M059J (cell line): ENCODE results near the gene TMEM100. TPM values are rescaled to one million over a fixed set of nuclear protein-coding genes. Genes with fewer than 3 reads are reported as not detected.

Source experiments
- DNase-seq: peaks from one replicate; pipeline ENCODE4 v3.0.0-alpha.2; 2012; ENCODE audit warnings: low read depth
- total RNA-seq: library from RNA; depleted of rRNA; stranded (reverse); fragments of >200 nt; shearing (Covaris generic); gene quantifications from 2 replicates; pipeline ENCODE4 v1.2.3, GENCODE V29; 2014

Gene TMEM100
- total RNA-seq, 1 experiment from 2014 or later: 0.22 TPM

DNA sequence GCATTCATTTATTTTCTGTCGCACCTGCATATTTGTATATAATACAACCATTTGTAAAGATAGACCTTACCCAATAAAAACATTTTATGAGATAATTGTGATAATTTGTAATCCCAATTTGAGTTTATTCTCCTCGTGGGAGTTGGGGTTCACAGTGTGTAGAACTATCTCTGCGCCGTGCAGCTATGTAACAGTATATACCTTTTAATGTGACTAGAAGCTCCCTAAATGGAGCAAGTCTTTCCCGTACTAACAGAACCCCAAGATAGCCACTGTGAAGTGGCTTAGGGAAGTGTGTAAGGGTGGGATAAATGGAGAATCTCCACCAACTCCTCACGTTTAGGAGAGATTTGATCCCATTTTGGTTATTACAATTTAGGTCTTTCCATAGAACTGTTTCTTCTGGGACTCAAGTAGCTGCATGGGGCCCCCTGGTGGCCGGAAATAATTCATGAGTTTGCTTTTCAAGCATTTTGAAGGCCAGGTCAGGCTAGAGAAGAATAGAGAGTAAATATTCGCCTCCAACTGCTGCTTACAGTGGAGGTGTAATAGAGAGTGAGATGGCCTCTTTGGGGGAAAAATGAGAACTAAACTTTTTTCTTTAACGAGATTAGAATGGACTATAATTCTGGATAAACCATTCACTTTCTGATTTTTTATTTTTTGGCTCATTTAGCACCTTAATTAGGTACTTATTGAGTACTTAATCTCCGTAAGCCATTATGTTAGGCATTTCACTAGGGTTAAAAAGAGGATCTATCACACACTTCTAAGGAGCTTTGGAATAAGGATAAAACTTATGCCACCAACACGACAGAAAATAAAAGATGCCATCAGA, 4.5 kb downstream of the TMEM100 start:
- peak; percentile 66 for DNase-seq

DNA sequence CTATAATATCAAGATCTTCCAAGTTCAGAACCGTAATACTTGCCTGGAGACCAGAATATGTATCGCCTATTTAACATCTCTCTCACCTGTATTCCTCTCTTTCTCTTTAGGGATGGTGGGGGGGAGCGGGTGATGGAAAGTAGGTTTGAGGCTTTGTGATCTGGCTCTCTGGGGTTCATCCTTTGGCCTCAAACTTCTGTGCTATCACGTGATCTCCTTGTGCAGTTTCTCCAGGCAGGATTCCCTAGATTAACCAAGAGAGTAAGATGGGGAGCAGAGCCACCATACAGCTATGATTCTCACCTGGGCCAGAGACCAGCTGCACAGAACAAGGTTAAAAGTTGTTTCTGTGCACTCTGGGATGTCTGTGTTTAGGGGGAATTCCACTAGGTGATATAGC, 5.2 kb downstream of the TMEM100 start:
- DNase-seq: no peak

DNA sequence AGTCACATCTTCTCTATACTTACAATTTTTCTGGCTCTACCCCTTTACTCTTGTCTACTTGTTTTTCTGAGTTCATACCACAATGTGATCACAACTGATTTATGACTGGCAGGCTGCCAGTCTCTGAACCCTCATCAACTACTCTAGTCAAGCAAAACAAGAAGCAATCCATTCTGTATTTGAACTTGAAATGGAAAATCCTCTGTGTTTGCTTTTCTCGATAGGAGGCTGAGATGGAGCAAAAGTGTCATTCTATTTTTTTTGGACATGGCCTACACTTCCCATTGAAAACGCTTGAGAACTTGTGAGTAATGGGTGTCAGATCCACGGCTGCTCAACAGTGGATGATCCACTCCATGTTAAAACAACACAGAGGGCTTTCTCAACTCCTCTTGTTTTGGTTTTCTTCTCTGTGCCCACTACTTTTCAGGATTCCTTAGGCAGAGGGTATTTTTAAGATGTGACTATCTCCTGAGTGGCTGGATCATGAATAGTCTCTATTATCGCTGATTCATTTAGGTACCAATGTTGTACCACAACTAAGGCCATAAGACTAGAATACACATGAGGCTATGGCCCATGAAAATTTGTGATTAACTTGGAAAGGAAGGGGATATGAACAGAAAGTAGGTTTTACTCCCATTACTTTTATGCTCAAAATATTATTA, 11.7 kb downstream of the TMEM100 start:
- no peak for DNase-seq

DNA sequence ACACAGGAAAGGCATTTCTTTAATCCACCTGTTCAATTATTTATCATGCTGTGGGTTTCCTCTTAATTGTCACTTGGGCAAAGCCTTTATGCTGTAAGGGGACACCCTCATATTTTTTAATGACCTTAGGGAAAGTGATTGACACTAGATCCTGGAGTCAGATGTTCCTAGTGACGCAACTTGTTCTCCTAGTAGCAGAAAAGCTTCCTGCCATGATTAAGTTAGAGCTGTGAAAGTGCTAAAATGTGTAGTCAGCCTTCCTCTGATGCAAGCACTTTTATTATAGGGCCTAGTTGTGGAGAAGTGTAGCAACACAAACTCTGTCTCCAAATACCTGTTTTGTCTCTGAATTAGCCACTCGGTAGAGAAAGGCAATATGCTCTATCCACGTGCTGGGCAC, 12.3 kb downstream of the TMEM100 start:
- no peak for DNase-seq

DNA sequence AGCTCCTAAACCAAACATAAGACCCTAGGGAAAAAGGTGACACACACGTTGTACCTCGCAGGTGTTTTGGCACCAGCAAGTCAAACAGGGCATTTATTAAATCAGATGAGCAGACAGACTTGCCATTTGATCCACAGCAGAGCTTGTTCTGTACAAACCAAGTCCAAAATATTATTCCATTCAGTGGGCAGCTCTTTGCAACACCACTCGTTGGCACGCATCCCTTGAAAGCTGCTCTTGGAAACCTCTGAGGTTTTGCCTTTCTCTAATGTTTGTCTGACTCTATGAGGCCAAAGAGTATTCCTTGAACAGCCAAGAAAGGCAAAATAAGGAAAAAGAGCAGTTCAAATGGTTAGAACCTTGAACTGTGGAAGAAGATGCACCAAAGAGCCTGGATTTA, 12.7 kb downstream of the TMEM100 start:
- no peak for DNase-seq

DNA sequence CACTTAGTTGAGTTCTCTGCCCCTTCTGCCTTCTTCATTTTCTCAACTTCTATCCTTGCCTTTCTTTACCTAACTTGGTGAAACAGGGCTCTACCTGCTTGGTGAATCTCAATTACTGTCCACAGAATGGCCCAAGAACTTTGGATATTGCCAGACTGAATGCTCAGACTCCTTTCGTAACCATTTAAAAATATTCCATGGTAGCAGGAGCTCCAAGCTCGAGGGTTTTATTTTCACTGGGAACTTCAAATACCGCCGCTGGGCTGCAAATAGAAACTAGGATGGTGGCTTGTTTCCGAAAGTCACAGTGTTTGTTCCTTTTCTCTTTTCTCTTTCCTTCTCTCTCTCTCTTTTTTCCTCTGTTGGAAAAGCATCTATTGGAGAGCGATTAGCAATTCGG, 13.2 kb downstream of the TMEM100 start:
- no peak for DNase-seq

DNA sequence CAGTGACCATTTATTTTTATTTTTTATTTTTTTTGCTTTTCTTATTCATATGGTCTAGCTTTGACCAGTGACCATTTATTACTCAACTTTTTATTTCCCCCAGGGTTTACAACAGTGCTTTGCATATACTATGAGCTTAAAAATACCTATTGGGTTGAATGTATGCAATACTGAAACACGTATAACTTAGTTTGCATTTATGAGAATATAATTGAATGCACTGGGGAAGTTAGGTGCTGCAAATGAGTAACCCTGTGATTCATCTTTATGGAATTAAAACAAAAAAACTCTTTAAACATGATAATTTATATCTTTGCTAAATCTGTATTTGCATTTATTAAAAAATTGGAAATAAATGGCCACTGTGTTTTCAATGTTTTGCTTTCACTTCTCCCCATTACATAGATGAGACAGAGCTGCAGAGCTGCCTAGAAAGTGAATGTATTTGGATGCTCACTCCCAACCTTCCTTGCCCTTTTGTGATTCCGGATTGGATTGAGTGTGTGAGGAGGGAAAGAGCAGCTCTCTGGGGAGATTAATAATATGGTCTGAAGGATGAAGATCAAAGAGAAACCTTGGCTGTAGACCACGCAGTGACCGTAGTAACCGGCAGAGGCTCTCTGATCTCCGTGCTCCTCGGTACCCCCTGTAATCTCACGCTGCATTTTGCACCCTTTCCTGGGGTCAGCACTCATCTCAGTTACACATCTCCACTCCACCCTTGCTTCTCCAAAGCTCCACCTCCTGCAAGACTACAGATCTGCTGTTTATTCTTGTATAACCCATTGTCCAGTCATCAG, 14.3 kb downstream of the TMEM100 start:
- no peak for DNase-seq

- DNase-seq: no peak
Observed at GRCh38 chr17:55706808-55707773, 15.6 kb downstream of the TMEM100 start.

DNA sequence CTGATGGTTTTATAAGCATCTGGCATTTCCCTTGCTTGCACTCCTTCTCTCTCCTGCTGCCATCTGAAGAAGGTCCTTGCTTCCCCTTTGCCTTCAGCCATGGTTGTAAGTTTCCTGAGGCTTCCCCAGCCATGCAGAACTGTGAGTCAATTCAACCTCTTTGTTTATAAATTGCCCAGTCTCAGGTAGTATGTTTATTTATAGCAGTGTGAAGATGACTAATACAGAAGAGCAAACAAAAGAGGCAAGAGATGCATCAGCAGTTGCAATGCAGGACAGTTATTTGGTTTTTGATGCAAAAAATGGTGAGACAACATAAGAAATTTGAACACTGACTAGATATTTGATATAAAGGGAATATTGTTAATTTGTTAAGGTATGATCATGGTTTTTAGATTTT, 16.8 kb downstream of the TMEM100 start:
- peak; percentile 64 for DNase-seq

DNA sequence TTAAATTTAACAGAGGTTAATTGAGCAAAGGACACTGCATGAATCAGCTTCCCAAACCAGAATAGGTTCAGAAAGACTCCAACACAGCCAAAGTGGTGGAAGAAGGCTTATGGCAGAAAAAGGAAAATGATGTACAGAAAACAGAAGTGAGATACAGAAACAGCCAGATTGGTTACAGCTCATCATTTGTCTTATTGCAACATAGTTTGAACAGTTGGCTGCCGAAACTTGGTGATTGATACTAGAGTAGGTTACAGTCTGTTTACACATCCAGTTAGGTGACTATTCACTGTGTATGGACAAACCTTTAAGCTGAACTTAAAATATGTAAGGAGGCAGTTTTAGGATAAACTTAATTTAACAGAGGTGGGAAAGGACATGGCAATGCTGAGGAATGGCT, 18.3 kb downstream of the TMEM100 start:
- DNase-seq: no peak

DNA sequence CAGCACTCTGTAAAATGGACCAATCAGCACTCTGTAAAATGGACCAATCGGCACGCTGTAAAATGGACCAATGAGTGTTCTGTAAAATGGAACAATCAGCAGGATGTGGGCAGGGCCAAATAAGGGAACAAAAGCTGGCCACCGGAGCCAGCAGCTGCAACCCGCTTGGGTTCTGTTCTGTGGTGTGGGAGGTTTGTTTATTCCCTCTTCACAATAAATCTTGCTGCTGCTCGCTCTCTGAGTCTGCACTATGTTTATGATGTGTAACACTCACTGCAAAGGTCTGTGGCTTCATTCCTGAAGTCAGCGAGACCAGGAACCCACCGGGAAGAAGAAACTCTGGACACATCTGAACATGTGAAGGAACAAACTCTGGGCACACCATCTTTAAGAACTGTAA, 20.5 kb downstream of the TMEM100 start:
- DNase-seq: no peak

DNA sequence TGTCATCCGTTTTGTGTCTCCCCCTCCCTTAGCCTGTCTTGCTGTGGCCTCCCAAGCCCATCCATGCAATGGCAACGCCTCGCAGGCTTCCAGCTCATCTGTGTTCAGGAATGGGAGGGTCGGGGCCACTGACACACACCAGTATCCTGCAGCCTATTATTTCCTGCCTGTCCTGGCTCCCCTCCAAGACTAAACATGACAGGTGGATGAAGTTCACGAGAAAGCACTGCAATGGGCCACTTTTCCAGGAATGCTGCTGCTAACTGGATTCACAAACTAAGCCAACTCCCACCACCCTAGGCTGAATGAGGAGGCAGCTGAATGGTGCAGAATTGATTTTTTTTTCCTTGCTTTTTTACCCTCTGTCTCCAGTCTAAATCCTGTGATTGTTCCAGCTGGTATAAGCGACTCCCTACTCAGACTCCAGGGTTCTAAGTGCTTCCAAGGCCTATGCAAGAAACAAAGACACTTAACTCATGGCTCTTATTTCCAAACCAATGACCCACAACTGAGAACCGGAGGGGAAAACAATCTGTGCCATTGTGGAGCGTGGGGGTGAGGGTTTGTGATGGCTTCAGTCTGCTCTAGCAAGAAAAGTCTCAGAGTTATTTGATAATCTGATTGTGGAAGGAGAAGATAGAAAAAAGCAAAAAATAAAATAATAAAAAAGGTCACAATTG, 23.3 kb downstream of the TMEM100 start:
- DNase-seq: no peak

- DNase-seq: no peak
Observed at GRCh38 chr17:55694286-55694910, 28.3 kb downstream of the TMEM100 start.

DNA sequence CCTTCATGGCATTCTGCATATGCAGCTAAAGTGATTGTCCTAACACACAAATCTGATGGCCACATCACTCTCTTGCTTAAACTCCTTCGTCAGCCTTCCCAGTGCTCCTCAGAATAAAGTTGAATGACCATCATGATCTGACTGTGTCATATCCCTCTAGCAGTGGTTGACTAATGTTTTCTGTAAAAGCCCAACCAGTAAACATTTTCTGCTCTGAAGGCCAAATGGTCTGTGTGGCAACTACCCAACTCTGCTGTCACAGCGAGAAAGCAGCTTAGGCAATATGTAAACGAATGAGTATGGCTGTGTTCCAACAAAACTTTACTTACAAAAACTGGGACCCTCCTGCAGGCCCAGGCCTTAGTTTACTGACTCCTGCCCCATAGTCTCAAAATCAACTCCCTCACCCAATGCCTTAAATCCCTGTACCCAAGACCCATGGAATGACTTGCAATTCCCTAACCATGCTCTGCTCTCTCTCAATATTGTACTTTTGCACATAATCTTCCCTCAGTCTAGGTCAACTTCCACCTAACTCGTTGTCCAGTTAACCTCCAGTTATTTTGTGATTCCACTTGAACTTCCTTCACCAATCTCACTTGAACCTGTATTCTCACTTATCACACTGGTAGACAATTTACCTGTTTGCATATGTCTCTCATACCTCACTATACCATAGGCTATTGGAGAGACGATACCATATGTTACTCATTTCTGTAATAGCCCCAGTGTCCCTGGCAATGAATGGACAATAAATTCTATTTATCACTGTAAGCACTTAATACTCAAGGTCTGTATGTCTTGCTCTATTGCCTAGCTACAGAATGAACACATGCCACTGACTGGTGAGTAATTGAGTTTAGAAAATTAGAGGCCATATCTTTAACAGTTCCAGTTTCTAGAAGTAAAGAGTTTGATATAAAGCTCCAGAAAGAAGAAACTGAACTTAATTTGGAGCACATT, 29.1 kb downstream of the TMEM100 start:
- DNase-seq: peak; percentile 51

DNA sequence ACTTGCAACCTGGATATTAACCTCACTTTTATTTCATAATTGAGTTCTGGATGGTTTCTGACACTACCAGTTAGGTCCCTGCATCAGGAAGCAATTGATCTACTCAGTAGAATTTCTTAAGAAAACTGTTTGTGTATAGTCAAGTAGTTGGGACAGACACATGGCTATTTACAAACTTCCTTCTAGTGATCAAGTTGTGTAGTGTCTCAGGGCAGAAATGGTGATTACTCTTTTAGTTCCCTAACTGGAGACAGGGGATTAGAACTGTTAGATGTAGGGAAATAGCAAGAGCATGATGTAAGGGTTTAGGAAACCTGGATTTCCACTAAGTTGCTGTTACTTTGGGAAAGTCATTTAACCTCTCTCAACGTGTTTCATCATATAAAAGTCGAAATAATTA, 30.4 kb downstream of the TMEM100 start:
- DNase-seq: no peak

DNA sequence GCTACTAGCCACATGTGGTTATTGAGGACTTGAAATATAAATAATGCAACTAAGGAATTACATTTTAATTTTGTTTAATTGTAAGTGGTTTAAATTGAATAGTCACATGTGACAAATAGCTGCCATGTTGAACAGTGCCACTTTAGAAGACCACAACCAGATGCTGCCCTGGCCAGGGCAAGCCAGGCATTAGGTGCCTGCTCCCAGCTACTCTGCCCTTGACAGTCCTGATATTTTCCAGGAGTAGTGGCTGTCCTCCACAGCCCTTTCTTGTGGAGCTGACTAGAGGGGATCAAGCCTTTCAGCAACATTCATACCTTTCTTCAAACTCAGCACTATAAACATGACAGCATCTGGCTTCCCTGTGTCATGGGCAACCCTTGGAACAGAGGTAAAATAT, 31.0 kb downstream of the TMEM100 start:
- no peak for DNase-seq

DNA sequence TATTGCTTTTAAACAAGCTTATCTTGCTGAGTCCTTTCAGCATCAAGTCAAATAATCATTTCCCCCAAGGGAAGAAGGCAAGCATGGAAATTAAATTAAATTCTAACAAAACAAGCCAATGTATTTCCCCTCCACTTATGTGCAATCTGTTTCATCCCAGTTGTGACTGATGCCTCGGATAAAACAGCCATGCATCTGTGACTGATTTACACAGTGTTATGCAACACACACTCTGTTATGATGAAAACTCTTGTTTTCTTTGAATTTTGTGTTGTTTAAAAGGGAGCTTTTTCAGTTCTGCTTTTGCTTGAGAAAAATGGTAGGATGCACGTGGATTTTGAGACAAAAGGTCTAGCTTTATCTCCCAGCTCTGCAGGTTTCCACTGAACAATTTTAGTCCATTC, 32.6 kb downstream of the TMEM100 start:
- DNase-seq: no peak

DNA sequence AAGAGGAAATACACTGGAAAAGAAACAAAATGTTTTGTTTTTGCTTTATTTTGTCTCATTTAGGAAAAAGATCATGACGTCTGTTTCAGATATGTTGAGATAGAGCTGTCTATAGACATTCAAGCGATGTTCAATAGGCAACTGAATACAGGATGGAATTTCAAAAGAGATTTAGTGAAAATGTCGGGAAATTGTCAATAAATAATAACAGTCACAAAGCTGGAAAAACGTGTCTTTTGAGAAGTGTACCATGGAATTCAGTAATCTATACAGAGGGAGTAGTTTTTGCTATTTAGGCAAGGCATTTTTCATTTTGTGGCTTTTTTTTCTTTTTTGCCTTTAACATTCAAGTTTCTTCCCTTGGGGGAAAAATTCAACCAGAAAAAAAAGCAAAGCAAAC, 33.0 kb downstream of the TMEM100 start:
- DNase-seq: no peak

DNA sequence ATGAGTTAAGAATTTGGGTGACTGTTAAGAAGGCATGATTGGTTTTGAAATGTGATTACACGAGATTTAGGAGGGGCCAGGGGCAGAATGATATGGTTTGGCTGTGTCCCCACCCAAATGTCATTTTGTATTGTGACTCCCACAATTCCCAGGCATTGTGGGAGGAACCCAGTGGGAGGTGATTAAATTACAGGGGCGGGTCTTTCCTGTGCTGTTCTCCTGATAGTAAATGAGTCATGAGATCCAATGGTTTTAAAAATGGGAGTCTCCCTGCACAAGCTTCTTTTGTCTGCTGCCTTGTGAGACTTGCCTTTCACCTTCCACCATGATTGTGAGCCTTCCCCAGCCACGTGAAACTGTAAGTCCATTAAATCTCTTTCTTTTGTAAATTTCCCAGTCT, 34.6 kb downstream of the TMEM100 start:
- no peak for DNase-seq
